Breast epithelium (tissue), 4 donors: ENCODE results near the gene AXIN2. TPM values are rescaled to one million over a fixed set of nuclear protein-coding genes. Genes with fewer than 3 reads are reported as not detected.

ENCODE experiments used
- DNase-seq, 2 donors: peaks; one replicate each; pipeline ENCODE4 v3.0.0-alpha.2; 2019; ENCODE audit warnings: low spot score in 2 of 2
- H3K27ac ChIP-seq, 2 donors: fragments of 200-600 bp; sonication (generic) in 1 of 2; one replicate each; pipeline ENCODE4 v1.5.1; 2016 to 2019; ENCODE audit warnings: mild to moderate bottlenecking in 1 of 2
- H3K27me3 ChIP-seq, 2 donors: fragments of 200-600 bp; sonication (generic) in 1 of 2; one replicate each; pipeline versions ENCODE4 v1.5.1 to v1.6.0; 2017 to 2019; ENCODE audit warnings: control low read depth in 1 of 2, mild to moderate bottlenecking in 1 of 2
- H3K36me3 ChIP-seq: fragments of 200-600 bp; one replicate; pipeline ENCODE4 v1.5.1; 2019
- H3K4me1 ChIP-seq, 2 donors: fragments of 200-600 bp; sonication (generic); one replicate each; pipeline ENCODE4 v1.5.1; 2016 to 2019; ENCODE audit warnings: control low read depth in 1 of 2
- H3K4me3 ChIP-seq, 3 donors: fragments of 200-600 bp; sonication (generic); 1 replicate in 2 of 3; 2 replicates in 1 of 3; pipeline ENCODE4 v1.5.1; 2016 to 2019; ENCODE audit warnings: mild to moderate bottlenecking in 3 of 3, moderate library complexity in 2 of 3
- H3K9me3 ChIP-seq, 2 donors: fragments of 200-600 bp; sonication (generic) in 1 of 2; one replicate each; pipeline ENCODE4 v1.5.1; 2016 to 2019; ENCODE audit warnings: control low read depth in 1 of 2
- POLR2A ChIP-seq: fragments of 450-650 bp; IDR thresholded peaks from one replicate; pipeline ENCODE4 v1.6.1; 2016; ENCODE audit warnings: antibody characterized with exemption, mild to moderate bottlenecking, moderate library complexity
- POLR2AphosphoS5 ChIP-seq, 3 donors: sonication (generic); formaldehyde crosslinking; IDR thresholded peaks; one replicate each; pipeline ENCODE4 v1.6.1; 2017; ENCODE audit warnings: antibody characterized with exemption in 3 of 3
- intact Hi-C: fragments of 100-400 bp; cut with DNase I; formaldehyde crosslinking; loops from one replicate; pipeline ENCODE4 v1.15.1; 2023; ENCODE audit warnings: low total_unique reads
- total RNA-seq, 3 donors: library from RNA; depleted of rRNA; stranded (reverse); fragments of >200 nt; gene quantifications; one replicate each; pipeline ENCODE4 v1.1.0, GENCODE V29; 2016
- TF ChIP-seq, protein P1 (sequence below), 3 donors: fragments of 450-650 bp; IDR thresholded peaks; one replicate each; pipeline ENCODE4 v1.5.1; 2016 to 2017; ENCODE audit warnings: antibody characterized with exemption in 3 of 3, mild to moderate bottlenecking in 3 of 3, moderate library complexity in 3 of 3

AXIN2 gene
- total RNA-seq, 3 donors from 2014 or later: 8.3 to 13.1 (median 10.5) TPM

DNA sequence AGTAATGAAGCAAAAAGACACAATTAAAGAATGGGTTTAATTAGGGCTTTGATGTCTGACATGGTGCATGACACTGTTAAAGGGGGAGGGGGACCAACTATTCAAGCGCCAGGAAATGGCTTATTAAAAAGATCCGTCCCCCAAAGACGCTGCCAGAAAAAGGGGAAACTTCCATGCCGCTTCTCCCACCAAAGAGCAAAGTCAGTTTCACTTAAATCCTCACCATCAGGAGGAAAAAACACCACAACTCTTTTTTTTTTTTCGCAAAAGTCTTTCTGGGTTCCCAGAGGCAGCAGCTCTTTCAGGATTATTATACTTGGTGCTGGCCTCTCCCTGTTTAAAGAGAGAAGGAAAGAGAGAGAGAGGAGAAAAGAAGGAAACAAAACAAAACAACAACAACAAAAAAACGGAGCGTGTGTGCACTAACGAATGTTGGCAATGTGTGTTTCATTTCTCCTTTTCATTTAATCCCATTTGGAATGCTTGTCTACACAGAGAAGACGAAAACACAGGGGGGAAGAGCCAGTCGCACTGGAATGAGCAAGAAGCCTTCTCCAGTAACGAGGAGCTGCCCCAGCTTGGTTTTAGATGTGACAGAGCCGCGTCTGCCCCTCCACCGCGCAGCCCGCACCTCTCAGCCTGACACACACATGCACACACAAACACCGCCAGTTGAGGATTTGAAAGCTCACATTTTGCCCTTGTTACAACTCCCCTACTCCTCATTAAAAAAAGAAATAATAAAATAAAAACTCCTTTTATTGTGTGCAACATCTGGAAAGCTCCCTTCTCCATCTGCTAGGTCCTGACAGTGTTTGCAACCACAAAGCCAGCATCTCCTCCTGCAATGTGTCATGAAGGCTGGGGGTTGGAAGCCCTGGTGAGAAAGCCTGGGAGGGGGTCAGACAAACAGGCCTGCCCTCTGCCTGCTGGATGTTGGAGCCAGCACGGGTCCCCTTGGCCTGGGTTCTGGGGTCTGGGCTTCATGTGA, 32.7 kb upstream of the AXIN2 start:
- Histone ChIP-seq H3K27me3 (no peaks in the 10 kb centered on the region), H3K27ac (peak overlapping the region in 1 of 2 donors; percentile 66), H3K36me3 (no peaks in the 10 kb centered on the region), H3K9me3 (no peaks in the 10 kb centered on the region), H3K4me3 (peak overlapping the region; percentile 7 to 21 (median 9)), H3K4me1 (no peaks in the 10 kb centered on the region)
- intact Hi-C loops: no loop called here
- no peak for DNase-seq
- TF ChIP-seq POLR2AphosphoS5 (IDR thresholded peaks at IDR 0.05): no peak
- TF ChIP-seq, protein P1, sequence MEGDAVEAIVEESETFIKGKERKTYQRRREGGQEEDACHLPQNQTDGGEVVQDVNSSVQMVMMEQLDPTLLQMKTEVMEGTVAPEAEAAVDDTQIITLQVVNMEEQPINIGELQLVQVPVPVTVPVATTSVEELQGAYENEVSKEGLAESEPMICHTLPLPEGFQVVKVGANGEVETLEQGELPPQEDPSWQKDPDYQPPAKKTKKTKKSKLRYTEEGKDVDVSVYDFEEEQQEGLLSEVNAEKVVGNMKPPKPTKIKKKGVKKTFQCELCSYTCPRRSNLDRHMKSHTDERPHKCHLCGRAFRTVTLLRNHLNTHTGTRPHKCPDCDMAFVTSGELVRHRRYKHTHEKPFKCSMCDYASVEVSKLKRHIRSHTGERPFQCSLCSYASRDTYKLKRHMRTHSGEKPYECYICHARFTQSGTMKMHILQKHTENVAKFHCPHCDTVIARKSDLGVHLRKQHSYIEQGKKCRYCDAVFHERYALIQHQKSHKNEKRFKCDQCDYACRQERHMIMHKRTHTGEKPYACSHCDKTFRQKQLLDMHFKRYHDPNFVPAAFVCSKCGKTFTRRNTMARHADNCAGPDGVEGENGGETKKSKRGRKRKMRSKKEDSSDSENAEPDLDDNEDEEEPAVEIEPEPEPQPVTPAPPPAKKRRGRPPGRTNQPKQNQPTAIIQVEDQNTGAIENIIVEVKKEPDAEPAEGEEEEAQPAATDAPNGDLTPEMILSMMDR (IDR thresholded peaks at IDR 0.05): no peak
- no peak for TF ChIP-seq POLR2A

DNA sequence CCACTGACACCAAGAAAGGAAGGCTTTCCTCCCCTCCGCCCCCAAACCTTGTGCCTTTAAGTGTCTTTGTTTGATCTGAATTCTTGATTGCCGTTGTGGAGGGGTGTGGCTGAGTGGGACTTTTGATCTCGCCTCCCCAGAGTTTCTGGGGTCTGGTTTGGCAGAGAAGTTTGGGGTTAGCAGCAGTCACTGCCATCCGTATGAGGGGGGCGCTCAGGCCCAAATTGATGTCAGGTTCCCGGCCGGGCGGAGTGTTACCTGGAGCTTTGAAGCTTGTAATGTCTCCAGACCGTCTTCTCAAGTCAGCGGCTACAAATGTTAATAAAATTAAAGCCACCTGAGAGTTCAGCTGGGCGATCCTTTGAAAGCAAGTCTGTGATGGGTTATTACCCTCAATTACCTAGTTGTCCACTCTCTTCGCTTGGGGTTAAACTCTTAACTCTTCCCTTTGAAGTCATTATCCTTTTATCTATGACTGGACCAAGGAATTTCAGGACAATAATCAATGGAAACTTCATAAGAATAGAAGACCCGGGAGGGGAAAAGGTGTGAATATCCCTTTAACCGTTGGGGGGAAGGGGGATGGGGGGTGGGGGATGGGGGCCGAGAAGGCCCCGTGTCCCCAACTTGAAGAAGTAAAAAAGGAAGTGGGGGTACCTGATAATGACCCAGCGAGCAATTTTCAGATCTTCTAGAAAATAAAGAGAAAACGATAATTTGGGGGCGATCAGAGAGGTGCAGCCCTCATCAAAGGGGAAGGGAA, 31.8 kb upstream of the AXIN2 start:
- Histone ChIP-seq H3K27ac (no peak overlapping the region), H3K27me3 (no peaks in the 10 kb centered on the region), H3K4me3 (peak overlapping the region in 1 of 3 donors; percentile 9), H3K36me3 (no peaks in the 10 kb centered on the region), H3K4me1 (no peaks in the 10 kb centered on the region), H3K9me3 (no peaks in the 10 kb centered on the region)
- intact Hi-C loops: no loop called here
- DNase-seq: no peak
- TF ChIP-seq, protein P1 (IDR thresholded peaks at IDR 0.05): no peak
- no peak for TF ChIP-seq POLR2A
- no peak for TF ChIP-seq POLR2AphosphoS5 (IDR thresholded peaks at IDR 0.05)

DNA sequence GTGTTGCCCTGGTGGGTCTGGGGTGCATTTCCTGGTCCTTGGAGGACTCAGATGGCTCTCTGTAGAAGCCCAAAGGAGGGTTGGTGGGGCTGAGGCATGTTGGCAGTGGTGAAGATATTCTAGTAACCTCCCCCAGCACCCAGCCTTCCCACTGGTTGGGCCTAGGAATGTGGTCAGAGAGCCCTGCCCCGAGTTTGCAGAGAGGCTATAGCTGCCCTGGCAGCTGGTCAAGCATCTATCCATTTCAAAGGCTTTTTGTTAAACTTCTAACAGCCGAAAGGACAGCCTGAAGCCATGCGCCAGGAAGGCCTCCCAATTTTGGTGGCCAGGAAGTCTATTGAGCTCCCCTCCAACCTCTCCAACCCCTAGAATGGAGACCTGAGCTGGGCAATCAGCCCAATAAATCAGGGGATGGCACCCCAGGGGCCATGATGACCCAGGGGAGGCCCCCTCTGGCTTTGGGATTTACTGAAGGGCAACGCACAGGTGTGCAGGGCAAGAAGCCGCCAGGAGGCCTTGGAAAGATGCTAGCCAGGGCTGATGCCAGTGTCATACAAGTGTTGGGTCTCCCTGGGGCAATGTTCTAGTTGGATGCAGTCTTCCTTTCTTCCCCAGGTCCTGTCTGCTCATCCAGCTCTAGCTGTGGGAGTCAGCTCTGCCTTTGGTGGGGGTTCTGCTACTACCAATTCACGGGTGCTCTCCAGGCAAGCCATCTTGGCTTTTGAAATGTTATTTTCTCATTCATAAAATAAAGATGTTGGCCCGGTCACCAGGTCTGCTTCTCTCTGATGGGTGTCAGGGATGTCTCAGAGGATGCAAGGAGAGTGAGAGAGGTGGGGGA, 30.9 kb upstream of the AXIN2 start:
- intact Hi-C loops: no loop called here
- Histone ChIP-seq H3K27ac (no peak overlapping the region), H3K36me3 (no peaks in the 10 kb centered on the region), H3K9me3 (no peaks in the 10 kb centered on the region), H3K27me3 (no peaks in the 10 kb centered on the region), H3K4me1 (no peaks in the 10 kb centered on the region), H3K4me3 (no peak overlapping the region)
- no peak for TF ChIP-seq POLR2A
- TF ChIP-seq POLR2AphosphoS5 (IDR thresholded peaks at IDR 0.05): no peak
- TF ChIP-seq, protein P1 (IDR thresholded peaks at IDR 0.05): no peak
- no peak for DNase-seq

GRCh38 chr17:65589321-65589720, 27.9 kb upstream of the AXIN2 start:
- no peak for DNase-seq
- Histone ChIP-seq H3K27ac (no peak overlapping the region), H3K36me3 (no peaks in the 10 kb centered on the region), H3K9me3 (no peaks in the 10 kb centered on the region), H3K4me3 (no peak overlapping the region), H3K4me1 (no peaks in the 10 kb centered on the region), H3K27me3 (no peaks in the 10 kb centered on the region)
- no peak for TF ChIP-seq POLR2AphosphoS5 (IDR thresholded peaks at IDR 0.05)
- TF ChIP-seq, protein P1 (IDR thresholded peaks at IDR 0.05): no peak
- TF ChIP-seq POLR2A: no peak
- intact Hi-C loops: no loop called here
